Measurements from ENCODE around the gene NCS1.
"Not testable (repeated sequence)": the region's sequence is repeated elsewhere in the genome, so short reads cannot be mapped to it uniquely, and the experiment has no call there.

NCS1 gene

DNA sequence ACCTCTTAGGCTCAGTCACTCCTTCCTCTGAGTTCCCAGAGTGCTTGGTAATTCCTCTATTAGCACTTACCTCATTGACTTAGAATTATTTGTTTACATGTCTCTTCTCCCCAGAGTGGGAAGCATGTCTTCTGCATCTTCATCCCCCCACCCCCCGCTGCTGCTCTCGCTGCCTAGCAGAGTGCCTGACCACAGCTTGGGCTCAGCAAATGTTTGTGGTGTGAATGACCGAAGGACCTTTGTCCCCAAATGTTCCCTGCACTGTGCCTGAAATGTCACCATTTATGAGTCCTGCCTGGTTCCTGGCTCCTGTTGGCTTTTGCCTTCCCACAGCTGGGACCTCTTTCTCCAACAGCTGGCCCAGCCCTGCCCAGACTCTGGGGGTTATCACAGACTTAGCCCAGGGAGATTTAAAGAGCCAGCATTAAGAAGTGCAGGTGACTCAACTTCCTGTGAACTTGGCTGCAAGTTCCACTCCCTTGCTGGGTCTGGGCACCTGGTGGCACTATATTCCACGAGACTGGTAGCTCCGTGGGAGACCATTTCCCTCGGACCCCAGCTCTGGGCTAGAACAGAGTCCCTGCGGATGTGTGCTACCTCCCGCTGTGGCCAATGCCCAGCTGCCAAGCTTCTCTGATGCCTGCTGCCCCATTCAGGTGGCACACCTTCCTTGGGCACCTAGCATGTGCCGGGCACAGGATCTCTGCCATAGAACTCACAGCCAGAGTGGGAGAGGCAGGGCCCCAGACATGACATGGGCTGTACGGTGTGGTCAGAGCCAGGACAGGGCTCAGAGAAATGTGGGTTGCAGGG lies 91.6 kb downstream of the NCS1 start:
- DNase-seq (ENCODE audit: low read depth) = no peak

GRCh38 chr9:130264414-130265350 lies 92.5 kb downstream of the NCS1 start:
- peak; percentile 21 for DNase-seq (ENCODE audit: low read depth)

GRCh38 chr9:130265431-130266235 lies 93.4 kb downstream of the NCS1 start, which contains the start of gene HMCN2:
Gene HMCN2, plus strand, starts transcription at chr9:130265760. Its CDS starts 119 bp downstream, at chr9:130265879.
- DNase-seq (ENCODE audit: low read depth) = peak; percentile 27

DNA sequence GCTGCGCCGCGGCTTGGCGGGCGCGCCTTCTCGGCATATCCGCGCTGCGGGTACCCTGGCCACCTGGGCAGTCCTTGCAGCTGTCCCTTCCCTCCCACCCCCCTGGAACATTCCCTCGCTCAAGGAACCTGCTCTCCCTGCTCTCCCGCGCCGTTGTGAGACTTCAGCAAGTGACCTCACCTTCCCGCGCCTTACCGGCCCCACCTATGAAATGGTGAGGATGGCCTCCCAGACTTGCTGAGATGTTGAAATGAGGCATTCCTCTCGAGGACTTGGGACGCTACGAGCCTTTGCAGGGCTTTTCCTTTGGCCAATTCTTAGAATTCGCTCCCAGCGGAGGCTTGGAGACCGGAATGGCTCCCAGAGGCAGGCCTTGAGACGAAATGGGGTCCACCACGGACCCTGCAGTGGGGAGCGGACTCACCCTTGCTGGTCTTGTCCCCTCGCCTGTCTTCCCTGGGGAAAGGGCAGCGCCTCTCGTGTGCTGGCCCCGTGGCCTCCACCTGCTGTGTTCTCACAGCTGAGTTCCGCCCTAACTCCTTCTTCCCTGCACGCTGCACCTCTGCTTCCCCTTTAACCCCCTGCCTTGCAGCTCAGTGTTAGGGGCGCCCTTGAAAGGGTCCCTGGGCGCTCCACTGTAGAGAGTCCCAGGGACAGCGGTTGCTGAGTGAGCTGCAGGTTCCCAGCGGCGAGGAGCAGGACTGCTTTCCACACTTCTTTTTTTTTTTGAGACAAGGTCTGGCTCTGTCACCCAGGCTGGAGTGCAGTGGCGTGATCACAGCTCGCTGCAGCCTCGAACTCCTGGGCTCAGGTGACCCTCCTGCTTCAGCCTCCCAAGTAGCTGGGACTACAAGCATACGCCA lies 94.3 kb downstream of the NCS1 start:
- DNase-seq (ENCODE audit: low read depth) = no peak

DNA sequence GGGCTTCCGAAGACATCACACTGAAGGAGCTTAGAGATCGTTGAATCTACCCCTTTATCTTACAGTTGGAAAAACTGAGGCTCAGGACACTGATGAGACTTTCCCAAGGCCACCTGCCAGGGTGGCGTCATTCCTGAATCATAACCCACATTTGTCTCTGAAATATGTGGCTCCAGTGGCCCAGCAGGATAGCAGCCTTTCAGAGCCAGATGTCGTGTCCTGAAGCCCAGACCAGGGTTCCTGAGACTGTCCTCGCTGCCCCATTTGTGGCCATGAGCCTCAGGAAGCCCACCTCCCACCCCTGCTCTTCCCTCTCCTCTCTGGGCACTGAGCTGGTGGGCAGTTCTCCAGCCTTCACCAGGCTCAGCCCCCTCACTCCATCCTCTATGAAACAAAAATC lies 95.7 kb downstream of the NCS1 start:
- DNase-seq (ENCODE audit: low read depth) = no peak

DNA sequence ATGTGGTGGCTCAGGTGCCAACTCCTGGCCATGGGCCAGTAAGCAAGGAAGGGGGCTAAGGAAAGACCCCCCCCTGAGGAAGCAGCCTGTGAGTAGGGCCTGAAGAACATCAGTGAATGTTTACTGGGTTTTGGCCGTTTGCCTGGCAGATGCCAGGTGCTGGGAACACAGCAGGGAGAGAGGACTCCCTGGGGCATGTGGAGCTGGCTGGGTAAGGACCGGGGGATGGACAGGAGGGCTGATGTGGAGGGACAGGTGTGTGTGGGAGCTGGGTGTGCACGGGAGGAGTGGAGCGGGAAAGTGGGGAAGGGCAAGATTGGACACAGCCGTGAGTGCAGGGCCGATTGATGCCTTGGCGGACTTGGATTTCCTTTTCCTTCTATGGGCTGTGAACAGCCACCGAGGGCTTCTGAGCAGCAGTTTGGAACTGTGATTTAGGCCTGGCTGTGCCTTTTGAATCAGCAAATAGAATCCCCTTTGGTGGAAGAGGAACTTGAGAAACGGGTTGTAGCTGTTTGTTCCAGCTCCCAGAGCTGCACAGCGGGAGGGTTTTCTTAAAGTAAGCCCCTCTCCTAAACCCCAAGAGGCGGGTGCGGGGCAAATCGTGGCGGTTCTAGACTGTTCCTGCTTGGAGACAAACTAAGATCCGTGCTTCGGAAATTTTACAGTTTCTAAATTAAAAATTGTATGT lies 96.5 kb downstream of the NCS1 start:
- no peak for DNase-seq (ENCODE audit: low read depth)

GRCh38 chr9:130271473-130271872 lies 99.3 kb downstream of the NCS1 start:
- DNase-seq (ENCODE audit: low read depth) = no peak

DNA sequence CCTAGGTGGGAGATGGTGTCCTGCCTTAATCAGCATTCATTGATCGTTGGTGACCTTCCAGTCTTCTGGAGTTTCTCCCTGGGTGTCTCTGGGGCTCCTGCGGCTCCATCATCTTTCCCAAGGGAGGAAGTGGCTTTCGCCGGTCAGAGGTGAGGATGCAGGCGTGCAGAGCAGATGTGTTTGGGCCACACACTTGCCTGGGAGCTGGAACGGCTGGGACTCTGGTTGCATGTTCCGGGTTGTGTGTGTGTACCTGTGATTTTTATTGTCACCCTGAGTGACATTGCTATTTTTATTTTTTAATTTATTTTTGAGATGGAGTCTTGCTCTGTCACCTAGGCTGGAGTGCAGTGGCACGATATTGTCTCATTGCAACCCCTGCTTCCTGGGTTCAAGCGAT lies 103.0 kb downstream of the NCS1 start:
- DNase-seq (ENCODE audit: low read depth) = no peak

DNA sequence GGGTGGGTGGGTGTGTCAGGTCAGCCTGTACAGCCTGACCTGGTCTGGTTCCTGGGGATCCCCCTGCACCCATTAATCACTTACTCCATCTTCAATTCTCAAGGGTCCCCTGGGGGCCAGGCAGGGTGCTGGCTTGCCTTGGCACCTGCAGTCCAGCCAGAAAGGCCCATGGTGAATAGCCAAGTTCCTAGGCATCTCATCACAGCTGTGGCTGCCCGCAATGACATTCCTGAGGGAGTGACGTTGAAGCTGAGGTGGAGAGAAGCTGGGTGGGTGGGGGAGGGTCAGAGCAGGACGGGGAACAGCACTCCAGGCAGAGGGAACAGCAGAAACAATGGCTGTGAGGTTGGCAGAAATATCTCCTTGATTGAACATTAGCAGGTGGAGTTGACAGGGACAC lies 103.9 kb downstream of the NCS1 start:
- peak; percentile 52 for DNase-seq (ENCODE audit: low read depth)

- DNase-seq (ENCODE audit: low read depth) = no peak
Measured at GRCh38 chr9:130276955-130277354, 104.8 kb downstream of the NCS1 start.

- not testable (repeated sequence) for DNase-seq (ENCODE audit: low read depth)
Measured at GRCh38 chr9:130277525-130277924, 105.3 kb downstream of the NCS1 start.

GRCh38 chr9:130283539-130284248 lies 111.5 kb downstream of the NCS1 start:
- DNase-seq (ENCODE audit: low read depth) = no peak

GRCh38 chr9:130284249-130284625 lies 112.0 kb downstream of the NCS1 start:
- no peak for DNase-seq (ENCODE audit: low read depth)

DNA sequence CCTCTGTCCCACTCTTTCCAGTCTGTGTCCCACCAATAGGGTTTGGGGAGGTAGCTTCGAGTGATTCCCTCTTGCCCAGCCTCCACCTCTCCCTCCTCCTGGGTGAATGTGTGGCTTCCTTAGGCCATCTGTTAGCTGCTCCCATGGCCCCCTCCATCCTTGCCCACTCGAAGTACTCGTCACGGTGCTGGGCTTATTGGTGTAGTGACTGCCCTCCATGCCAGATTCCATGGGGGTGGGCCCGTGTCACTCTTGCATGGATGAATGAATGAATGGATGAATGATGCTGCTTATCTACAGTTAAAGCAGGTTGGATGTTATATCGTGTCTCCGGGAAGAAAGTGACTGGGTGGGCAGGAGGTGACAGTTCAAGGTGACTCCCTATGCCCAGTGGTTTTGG lies 112.5 kb downstream of the NCS1 start:
- no peak for DNase-seq (ENCODE audit: low read depth)

DNA sequence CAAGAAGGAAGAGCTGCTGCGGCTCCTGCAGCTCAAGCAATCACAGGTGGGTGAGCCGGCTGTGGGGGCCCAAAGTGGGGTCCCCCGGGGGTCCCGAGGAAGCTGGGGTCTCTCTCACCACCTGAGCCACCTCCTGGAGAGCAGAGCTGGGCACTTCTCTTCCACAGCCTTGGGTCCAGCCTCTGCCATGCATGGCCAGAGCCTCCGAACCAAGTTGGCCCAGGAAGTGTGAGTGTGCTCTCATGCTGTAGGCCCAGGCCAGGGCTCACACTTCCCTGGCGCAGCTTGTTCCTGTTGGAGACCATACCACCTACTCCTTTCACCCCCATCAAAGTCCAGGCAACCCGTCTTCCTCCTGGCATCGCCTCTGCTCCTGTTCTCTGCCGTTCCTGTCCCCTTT lies 113.1 kb downstream of the NCS1 start:
- no peak for DNase-seq (ENCODE audit: low read depth)

DNA sequence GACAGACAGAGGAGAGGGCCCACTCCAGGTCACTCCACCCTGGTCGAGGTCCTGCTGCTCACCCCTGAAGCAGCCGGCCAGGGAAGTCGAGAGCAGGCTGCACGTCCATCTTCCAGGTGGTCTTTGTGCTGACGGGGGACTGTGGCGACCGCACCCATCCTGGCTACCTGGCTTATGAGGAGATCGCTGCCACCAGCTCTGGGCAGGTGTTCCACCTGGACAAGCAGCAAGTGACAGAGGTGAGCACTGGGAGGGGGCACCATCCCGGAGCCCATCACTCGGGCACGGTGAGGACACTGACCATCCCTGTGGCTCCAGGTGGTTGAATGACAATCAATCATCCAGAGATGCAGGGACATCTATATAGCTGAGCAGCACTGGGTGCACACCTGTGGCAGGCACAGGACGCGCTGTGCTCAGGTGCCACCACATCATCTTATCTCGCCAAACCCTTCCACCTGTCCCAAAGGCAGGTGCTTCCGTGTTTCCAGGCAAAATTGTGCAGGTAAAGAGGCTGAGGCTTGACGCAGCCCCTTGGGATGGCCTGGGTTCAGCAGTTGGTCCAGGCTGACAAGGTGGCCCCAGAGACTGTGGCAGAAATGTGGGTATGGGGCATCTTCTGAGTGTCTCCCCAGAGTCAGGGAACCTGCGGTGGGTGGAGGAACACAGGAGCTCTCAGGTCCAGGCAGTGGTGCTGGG lies 114.0 kb downstream of the NCS1 start:
- DNase-seq (ENCODE audit: low read depth) = no peak

Measured in iris pigment epithelial cell (primary cell).